ENCODE results near the gene HDAC4.

HDAC4 gene

DNA sequence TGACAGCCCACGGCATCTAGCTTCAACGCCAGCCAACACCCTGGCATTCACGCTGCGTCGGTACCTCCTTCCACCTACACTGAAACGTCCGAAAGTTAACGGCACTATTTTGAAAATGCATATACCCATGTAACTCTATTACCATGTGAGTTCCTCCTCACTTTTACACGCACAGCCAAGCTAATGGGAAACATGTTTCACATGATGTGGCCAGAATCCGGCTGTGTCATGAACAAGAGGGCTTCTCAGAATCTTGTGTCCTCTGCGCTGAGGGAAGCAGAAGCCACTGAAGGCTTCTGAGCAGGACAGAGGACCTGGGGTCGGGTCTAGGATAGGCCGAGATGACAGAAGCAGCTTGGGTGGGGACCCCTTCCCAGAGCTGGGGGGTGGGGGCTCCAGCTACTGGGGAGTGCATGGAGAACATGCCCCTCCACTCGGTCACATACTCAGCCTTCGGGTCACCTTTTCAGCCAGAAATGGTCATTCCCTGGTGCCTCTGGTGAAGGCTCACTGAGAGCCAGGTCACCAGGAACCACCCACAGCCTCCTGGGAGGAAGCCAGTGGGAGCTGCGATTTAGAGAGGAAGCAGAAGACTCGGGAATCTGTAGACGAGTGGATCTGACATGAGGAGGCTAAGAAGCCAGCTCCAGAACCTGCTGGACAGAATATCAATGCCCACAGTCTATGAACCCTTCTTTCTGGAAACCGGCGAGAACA is 41.5 kb downstream of the HDAC4 start:
- ATAC-seq (replicated peaks) (no peak), DNase-seq (no peak)
- H3K27me3 Mint-ChIP-seq, result no peaks in the 10 kb centered on the region
- peaks cover 24 to 26% of the 10 kb centered on the region in 2 donors for H3K4me1 Mint-ChIP-seq (ENCODE audit: low read depth in 2 of 2)
- H3K27ac Mint-ChIP-seq, result no peak overlapping the region
- peaks cover 11% of the 10 kb centered on the region for H3K36me3 Mint-ChIP-seq (ENCODE audit: insufficient read depth)
- H3K4me3 Mint-ChIP-seq, result no peak overlapping the region
- no peaks in the 10 kb centered on the region for H3K9me3 Mint-ChIP-seq

DNA sequence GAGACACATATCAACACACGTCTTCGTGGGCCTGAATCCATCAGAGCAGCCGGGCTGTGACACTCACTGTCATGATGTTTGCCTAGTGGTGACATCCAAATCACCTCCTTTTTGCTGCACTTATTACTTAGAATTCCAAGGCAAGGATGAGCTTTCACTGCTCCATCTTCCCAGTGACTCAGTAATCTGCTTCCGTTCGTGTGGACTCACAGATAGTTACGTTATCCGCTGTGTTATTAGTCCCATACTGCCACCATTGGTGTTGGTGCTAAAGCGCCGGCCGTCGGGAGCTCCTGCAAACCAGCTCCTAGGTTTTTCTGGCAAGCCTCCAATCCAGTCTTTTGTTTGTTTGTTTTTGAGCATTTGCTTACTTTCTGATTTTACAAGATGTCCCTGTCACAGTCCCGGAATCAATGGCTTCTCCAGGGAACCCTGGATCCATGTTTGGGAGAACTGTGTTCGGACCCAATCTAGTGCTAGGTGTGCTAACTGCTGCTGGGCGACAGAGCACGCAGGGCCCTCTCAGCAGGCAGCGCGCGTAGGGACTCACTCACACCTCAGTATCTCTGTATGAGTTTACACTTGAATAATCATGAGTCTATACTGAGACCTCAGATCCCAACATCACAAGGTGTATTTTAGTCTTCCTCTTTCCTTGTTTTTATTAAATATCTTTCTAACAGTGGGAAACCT is 42.6 kb downstream of the HDAC4 start:
- no peaks in the 10 kb centered on the region for H3K9me3 Mint-ChIP-seq
- no peak overlapping the region for H3K4me3 Mint-ChIP-seq
- H3K36me3 Mint-ChIP-seq (ENCODE audit: insufficient read depth), result peaks cover 4% of the 10 kb centered on the region
- no peaks in the 10 kb centered on the region for H3K27me3 Mint-ChIP-seq
- H3K4me1 Mint-ChIP-seq (ENCODE audit: low read depth in 2 of 2), result peaks cover 13 to 14% of the 10 kb centered on the region in 2 donors
- ATAC-seq (replicated peaks), result no peak
- no peak for DNase-seq
- H3K27ac Mint-ChIP-seq, result peak overlapping the region in 1 of 2 donors; percentile 7

DNA sequence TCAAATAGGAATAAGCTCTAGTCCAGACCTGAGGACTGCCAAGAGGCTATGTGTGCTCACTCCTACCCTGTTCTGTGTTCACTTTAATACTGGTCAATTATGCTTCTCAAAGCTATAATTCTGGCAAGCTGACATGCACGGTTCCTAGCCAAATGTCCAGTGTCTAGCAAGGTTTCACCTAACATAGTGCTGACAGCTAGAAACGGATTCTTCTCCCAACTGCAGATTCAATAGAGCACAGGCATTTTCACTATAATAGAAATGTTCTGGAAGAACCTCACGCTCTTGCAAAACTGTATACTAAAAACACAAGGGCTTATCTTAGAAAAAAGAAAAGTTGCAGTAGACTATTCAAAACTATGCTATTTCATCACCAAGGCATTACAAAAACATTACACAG is 45.1 kb downstream of the HDAC4 start:
- H3K27me3 Mint-ChIP-seq, result no peaks in the 10 kb centered on the region
- peaks cover 10 to 11% of the 10 kb centered on the region in 2 donors for H3K4me1 Mint-ChIP-seq (ENCODE audit: low read depth in 2 of 2)
- no peak for DNase-seq
- ATAC-seq (replicated peaks), result no peak
- no peak overlapping the region for H3K27ac Mint-ChIP-seq
- H3K36me3 Mint-ChIP-seq (ENCODE audit: insufficient read depth), result peaks cover 10% of the 10 kb centered on the region
- H3K4me3 Mint-ChIP-seq, result no peak overlapping the region
- no peaks in the 10 kb centered on the region for H3K9me3 Mint-ChIP-seq

DNA sequence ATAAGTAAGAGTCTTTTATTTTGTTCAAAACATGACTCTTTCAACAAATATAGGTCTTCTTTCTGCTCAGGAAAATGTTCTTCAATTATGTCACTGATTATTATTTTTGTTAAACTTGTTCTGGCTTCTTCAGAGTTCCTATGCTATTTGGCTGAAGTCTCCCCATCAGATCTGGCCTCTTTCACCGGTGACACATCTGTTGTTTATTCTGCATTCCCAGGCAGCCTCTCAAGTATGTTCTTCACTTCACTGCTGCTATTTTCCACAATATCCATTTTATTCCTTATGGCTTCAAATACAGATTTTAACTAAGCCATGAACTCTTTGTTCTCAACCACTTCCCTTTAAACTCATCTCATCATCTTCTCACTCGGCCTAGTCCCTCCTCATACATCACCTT is 45.7 kb downstream of the HDAC4 start:
- no peak overlapping the region for H3K27ac Mint-ChIP-seq
- no peaks in the 10 kb centered on the region for H3K27me3 Mint-ChIP-seq
- no peak overlapping the region for H3K4me3 Mint-ChIP-seq
- no peak for DNase-seq
- no peak for ATAC-seq (replicated peaks)
- H3K36me3 Mint-ChIP-seq (ENCODE audit: insufficient read depth), result peaks cover 10% of the 10 kb centered on the region
- no peaks in the 10 kb centered on the region for H3K9me3 Mint-ChIP-seq
- peaks cover 8 to 10% of the 10 kb centered on the region in 2 donors for H3K4me1 Mint-ChIP-seq (ENCODE audit: low read depth in 2 of 2)

DNA sequence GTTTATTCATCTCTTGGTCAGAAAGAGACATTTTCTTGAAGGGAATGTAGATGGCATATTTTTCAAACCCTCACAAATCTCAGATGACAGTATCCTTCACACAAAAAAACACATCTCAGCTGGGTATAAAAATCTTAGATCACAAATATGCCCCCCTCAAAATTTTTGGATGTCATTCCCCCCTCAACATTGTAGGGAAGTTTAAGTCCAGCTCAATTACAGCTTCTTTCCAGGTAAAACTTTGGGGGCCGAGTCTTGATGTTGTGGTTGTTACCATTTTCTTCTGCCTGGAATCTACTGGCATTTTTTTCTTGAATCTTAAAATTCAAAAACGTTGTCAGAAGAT is 46.1 kb downstream of the HDAC4 start:
- H3K4me1 Mint-ChIP-seq (ENCODE audit: low read depth in 2 of 2), result peaks cover 8 to 10% of the 10 kb centered on the region in 2 donors
- DNase-seq (no peak), ATAC-seq (replicated peaks) (no peak)
- no peaks in the 10 kb centered on the region for H3K9me3 Mint-ChIP-seq
- no peaks in the 10 kb centered on the region for H3K27me3 Mint-ChIP-seq
- H3K36me3 Mint-ChIP-seq (ENCODE audit: insufficient read depth), result peaks cover 10% of the 10 kb centered on the region
- no peak overlapping the region for H3K4me3 Mint-ChIP-seq
- H3K27ac Mint-ChIP-seq, result no peak overlapping the region

DNA sequence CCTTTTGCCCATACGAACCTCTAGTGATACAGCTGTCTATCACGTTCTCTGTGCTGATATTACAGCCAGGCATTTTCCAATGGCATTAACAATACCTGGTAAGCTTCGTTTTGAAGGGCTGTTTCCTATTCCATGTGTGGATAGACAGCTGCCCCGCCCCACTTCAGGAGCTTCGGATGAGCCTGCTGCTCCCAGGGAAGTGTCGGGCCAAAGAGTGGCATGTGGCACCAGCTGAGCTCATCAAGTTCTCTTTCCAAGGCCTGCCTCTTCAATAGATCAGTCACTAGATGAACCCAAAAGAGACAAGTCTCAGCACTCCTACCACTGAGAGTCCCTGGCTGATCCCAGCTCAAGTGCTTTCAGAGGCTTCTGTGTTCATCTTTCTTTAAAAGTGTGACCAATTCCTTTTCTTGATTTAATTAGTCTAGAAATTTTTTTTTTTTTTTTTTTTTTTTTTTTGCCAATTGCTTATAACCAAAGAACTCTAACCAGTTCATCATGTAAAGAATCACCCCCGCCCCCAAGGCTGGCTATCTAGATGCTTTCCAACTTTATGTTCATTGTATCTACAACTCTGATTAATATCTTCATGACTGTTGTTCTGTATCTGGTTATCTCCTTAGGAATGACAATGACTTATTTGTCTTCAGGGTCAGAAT is 46.6 kb downstream of the HDAC4 start:
- H3K36me3 Mint-ChIP-seq (ENCODE audit: insufficient read depth), result peaks cover 10% of the 10 kb centered on the region
- no peak for ATAC-seq (replicated peaks)

DNA sequence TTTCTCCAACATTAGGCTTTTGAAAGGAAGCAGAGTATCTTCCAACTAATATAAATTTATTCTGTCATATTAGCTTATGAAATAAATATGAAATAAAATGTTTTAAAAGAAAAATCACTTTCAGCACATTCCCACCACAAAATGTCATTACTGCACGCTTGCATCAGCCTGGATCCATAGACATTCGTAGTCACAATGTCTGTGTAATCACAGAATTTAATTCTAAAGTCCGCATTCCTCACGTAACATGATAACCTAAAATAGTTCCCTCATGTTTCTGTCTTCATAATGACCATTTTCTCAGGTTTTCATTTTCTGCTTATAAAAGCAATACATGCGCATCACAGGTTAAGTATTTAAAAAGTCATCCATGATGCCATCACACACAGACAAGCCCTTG is 47.1 kb downstream of the HDAC4 start:
- no peaks in the 10 kb centered on the region for H3K27me3 Mint-ChIP-seq
- H3K27ac Mint-ChIP-seq, result no peak overlapping the region
- ATAC-seq (replicated peaks) (no peak), DNase-seq (no peak)
- no peaks in the 10 kb centered on the region for H3K9me3 Mint-ChIP-seq
- H3K36me3 Mint-ChIP-seq (ENCODE audit: insufficient read depth), result peaks cover 10% of the 10 kb centered on the region
- peaks cover 8% of the 10 kb centered on the region in 2 donors for H3K4me1 Mint-ChIP-seq (ENCODE audit: low read depth in 2 of 2)
- H3K4me3 Mint-ChIP-seq, result no peak overlapping the region

More for the DNA sequence above, 46.6 kb downstream of the HDAC4 start:
- Mint-ChIP-seq H3K4me1 (ENCODE audit: low read depth in 2 of 2) (peaks cover 8 to 10% of the 10 kb centered on the region in 2 donors), H3K27ac (no peak overlapping the region), H3K27me3 (no peaks in the 10 kb centered on the region), H3K4me3 (no peak overlapping the region), H3K9me3 (no peaks in the 10 kb centered on the region)
- DNase-seq, result no peak

DNA sequence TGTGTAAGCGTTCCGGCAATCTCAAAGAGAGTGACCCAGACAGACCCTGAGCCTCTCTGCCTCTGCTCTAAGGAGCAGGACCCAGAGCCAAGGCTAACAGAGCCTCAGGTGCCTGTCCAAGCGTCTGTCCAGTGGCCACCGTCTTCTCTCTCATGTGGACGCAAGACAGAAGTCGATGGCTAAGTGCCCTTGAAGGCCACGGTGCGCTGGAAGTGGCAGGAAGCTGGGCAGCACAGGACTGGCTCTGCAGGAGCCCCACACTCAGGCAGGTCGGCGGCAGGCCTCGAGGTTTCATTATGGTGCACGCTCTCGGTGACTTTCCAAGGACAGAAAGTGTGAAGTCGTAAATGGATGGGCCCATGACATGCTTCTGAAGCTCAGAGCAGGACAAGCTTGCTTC is 49.1 kb downstream of the HDAC4 start:
- no peak for DNase-seq
- peaks cover 5% of the 10 kb centered on the region for H3K36me3 Mint-ChIP-seq (ENCODE audit: insufficient read depth)
- peaks cover 4 to 6% of the 10 kb centered on the region in 2 donors for H3K4me1 Mint-ChIP-seq (ENCODE audit: low read depth in 2 of 2)
- no peak for ATAC-seq (replicated peaks)
- peak overlapping the region in 1 of 2 donors; percentile 65 for H3K27ac Mint-ChIP-seq
- H3K27me3 Mint-ChIP-seq, result no peaks in the 10 kb centered on the region
- H3K4me3 Mint-ChIP-seq, result no peak overlapping the region
- no peaks in the 10 kb centered on the region for H3K9me3 Mint-ChIP-seq

DNA sequence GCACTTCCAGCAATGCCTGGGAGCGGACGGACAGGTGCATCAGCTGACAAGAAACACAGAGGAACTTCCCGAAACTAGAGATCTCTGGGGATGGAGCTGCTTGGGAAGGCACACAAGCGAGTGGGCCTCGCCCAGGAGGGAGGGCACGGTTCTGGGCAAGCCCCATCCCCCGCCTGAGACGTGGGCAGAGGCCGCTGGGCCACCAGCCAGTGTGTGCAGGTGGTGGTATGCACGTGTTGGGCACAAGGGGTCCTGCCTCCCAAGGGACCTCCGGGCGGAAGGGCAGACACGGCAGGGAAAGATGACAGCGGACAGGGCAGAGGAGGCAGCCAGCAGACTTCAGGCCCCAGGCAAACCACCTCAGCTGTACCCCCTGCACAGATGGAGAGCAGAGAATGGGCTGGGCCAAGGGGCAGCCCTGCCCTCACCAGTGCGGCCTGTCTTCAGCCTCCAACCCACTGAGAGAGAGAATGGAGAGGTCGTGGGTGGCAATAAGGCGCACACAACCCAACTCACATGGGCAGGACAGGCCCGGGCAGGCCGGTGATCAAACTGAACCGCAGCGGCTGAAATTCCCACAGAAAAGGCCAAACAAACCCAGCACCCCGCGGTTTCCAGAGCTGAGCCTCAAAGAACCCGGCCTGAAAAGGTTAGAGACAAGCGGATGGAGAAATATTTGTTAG is 51.2 kb downstream of the HDAC4 start:
- ATAC-seq (replicated peaks) (no peak), DNase-seq (no peak)
- H3K36me3 Mint-ChIP-seq (ENCODE audit: insufficient read depth), result peaks cover 5% of the 10 kb centered on the region
- H3K27ac Mint-ChIP-seq, result no peak overlapping the region
- H3K27me3 Mint-ChIP-seq, result no peaks in the 10 kb centered on the region
- no peaks in the 10 kb centered on the region for H3K9me3 Mint-ChIP-seq
- H3K4me3 Mint-ChIP-seq, result no peak overlapping the region
- peaks cover 4 to 6% of the 10 kb centered on the region in 2 donors for H3K4me1 Mint-ChIP-seq (ENCODE audit: low read depth in 2 of 2)

DNA sequence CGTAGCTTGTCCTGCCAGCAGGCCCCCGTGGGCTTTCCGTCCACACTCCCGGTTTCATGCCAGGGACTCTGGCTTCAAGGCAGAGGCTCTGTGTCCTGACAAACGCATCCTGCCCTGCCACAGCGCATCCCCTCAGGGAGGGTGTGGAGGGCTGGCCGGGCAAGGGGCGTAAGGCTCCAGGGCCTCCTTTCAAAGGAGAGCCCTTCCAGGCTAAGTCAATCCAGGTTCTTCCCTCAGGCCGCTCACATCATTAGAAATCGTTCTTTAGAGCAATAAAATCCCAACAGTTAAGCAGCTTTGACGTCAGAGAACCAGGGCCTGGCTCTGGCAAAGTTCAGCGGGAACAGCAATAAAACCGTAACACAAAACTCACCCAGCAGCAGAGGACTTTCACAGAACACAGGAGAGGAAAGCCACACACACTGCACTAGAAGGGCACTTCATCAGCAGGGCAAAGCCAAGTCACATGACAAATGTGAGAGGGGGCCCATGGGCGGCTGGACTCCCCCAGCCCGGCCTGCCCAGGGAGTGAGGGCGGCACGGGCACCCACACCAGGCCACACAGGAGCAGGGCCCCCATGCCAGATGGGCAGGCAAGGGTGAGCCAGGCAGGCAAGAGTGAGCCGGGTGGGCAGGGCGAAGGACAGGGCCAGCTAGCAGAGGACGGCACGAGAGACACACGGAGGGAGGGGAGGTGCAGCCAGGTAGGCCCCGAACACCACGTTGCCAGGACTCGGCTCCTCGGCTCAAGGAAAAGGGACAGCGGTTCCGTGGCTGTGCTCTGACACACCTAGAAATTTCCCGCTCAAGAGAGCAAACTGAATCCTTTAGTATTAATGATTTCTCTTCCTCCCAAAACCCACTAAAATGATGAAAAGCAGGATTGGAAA is 52.0 kb downstream of the HDAC4 start:
- Mint-ChIP-seq H3K27me3 (no peaks in the 10 kb centered on the region), H3K27ac (no peak overlapping the region), H3K9me3 (no peaks in the 10 kb centered on the region)

DNA sequence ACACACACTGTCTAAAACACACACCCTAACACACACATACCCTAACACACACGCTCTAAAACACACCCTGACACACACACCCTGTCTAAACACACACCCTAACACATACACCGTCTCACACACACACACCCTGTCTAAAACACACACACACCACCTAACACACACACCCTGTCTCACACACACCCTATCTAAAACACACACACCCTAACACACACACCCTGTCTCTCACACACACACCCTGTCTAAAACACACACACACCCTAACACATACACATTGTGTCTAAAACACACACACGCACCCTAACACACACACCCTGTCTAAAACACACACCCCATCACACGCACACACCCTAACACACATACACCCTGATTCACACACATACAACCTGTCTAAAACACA is 54.1 kb downstream of the HDAC4 start:
- DNase-seq (no peak), ATAC-seq (replicated peaks) (no peak)
- H3K9me3 Mint-ChIP-seq, result no peaks in the 10 kb centered on the region
- no peaks in the 10 kb centered on the region for H3K27me3 Mint-ChIP-seq
- H3K4me1 Mint-ChIP-seq (ENCODE audit: low read depth in 2 of 2), result no peaks in the 10 kb centered on the region
- H3K36me3 Mint-ChIP-seq (ENCODE audit: insufficient read depth), result peaks cover 2% of the 10 kb centered on the region
- no peak overlapping the region for H3K27ac Mint-ChIP-seq
- no peak overlapping the region for H3K4me3 Mint-ChIP-seq

More for the DNA sequence above, 52.0 kb downstream of the HDAC4 start:
- DNase-seq (no peak), ATAC-seq (replicated peaks) (no peak)
- Mint-ChIP-seq H3K36me3 (ENCODE audit: insufficient read depth) (peaks cover 5% of the 10 kb centered on the region), H3K4me1 (ENCODE audit: low read depth in 2 of 2) (peaks cover 4 to 6% of the 10 kb centered on the region in 2 donors), H3K4me3 (no peak overlapping the region)

DNA sequence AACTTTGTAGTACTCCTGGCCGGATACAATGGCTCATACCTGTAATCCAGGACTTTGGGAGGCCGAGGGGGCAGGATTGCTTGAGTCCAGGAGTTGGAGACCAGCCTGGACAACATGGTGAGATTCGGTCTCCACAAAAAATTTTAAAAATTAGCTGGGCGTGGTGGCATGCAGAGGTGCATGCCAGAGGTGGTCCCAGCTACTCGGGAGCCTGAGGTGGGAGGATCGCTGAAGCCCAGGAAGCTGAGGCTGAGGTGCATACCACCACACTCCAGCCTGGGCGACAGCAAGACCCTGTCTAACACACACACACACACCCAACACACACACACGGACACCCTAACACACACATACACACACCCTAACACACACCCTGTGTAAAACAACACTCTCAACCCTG is 55.6 kb downstream of the HDAC4 start:
- peaks cover under 1% of the 10 kb centered on the region for H3K36me3 Mint-ChIP-seq (ENCODE audit: insufficient read depth)
- no peaks in the 10 kb centered on the region for H3K9me3 Mint-ChIP-seq
- no peak for ATAC-seq (replicated peaks)
- no peak overlapping the region for H3K27ac Mint-ChIP-seq
- H3K27me3 Mint-ChIP-seq, result no peaks in the 10 kb centered on the region
- H3K4me3 Mint-ChIP-seq, result no peak overlapping the region
- peaks cover under 1 to 8% of the 10 kb centered on the region in 2 donors for H3K4me1 Mint-ChIP-seq (ENCODE audit: low read depth in 2 of 2)
- DNase-seq, result no peak

DNA sequence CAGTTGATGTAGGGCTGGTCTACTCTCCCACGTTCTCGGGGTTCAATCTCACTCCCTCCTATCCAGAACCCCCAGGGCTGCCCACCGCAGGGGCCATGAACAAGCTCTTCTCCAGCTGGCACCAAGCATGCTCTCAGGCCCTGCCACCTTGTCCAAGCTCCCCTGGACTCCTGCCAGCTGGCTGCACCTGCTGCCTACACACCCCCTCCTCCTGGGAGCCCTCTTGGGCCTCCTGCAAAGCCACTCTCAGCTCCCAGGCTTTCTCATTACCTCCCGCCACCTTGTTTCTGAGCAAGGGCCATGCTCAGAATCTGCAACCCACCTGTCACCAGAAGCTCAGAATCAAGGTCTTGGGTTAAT is 56.0 kb downstream of the HDAC4 start:
- no peak for DNase-seq
- Mint-ChIP-seq H3K36me3 (ENCODE audit: insufficient read depth) (peaks cover 4% of the 10 kb centered on the region), H3K27me3 (no peaks in the 10 kb centered on the region), H3K4me3 (no peak overlapping the region), H3K4me1 (ENCODE audit: low read depth in 2 of 2) (peaks cover 5 to 12% of the 10 kb centered on the region in 2 donors), H3K27ac (no peak overlapping the region), H3K9me3 (no peaks in the 10 kb centered on the region)
- ATAC-seq (replicated peaks), result no peak
